Activated naive CD4-positive, alpha-beta T cell treated with anti-CD3 and anti-CD28 coated beads, Interleukin-2, amount 50 U/mL, for 24 hours (primary cell): Measurements from ENCODE around the gene MRFAP1.
A peak's percentile ranks its signal among the peaks of the same experiment; 100 is the strongest.

Experiments
- H3K27ac Mint-ChIP-seq: one replicate; pipeline ENCODE4 v1.8.0; 2021; ENCODE audit warnings: mild to moderate bottlenecking, mixed read lengths
- H3K27me3 Mint-ChIP-seq: one replicate; pipeline ENCODE4 v1.8.0; 2021; ENCODE audit warnings: mixed read lengths
- H3K36me3 Mint-ChIP-seq: one replicate; pipeline ENCODE4 v1.8.0; 2021; ENCODE audit warnings: mixed read lengths
- H3K4me1 Mint-ChIP-seq: one replicate; pipeline ENCODE4 v1.8.0; 2021; ENCODE audit warnings: mixed read lengths
- H3K4me3 Mint-ChIP-seq: one replicate; pipeline ENCODE4 v1.8.0; 2021; ENCODE audit warnings: mild to moderate bottlenecking, mixed read lengths
- H3K9me3 Mint-ChIP-seq: one replicate; pipeline ENCODE4 v1.8.0; 2021; ENCODE audit warnings: mixed read lengths

MRFAP1 gene

DNA sequence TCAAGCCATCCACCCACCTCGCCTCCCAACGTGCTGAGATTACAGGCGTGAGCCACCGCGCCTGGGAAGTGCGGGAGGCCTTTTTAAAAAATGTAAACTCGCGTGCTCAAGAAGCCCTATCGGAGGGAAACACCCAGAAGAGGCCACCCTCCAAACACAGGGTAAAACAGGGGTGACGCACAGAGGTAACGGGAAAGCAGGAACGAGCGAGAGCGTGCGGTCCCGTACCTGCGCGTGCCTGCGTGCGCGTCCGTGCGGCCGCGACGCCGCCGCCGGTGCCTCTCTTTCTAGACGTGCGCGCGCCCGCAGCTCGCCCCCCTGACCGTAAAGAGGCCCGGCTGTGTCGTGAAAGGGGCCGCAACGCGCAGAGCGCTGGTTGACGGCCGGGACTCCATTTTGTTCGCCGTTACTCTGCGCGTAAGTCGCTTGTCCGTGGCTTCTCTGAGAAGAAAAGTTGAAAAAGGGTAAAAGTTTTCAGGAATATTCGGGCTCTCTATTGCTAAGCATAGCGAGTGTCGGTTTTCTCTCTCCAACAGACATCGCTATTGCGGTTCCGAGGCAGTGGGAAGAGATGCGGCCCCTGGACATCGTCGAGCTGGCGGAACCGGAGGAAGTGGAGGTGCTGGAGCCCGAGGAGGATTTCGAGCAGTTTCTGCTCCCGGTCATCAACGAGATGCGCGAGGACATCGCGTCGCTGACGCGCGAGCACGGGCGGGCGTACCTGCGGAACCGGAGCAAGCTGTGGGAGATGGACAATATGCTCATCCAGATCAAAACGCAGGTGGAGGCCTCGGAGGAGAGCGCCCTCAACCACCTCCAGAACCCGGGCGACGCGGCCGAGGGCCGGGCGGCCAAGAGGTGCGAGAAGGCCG lies at the start of gene MRFAP1:
Gene MRFAP1, plus strand, starts transcription at position 394 of the 872 bp plus-strand sequence. Its CDS starts 178 bp downstream, at position 572.
- peaks cover 42% of the 10 kb centered on the region for H3K4me1 Mint-ChIP-seq
- H3K9me3 Mint-ChIP-seq: no peaks in the 10 kb centered on the region
- peaks cover 21% of the 10 kb centered on the region for H3K36me3 Mint-ChIP-seq
- H3K27me3 Mint-ChIP-seq: no peaks in the 10 kb centered on the region
- H3K4me3 Mint-ChIP-seq: peak within 1 kb of the TSS; percentile 100
- peak within 1 kb of the TSS; percentile 100 for H3K27ac Mint-ChIP-seq

DNA sequence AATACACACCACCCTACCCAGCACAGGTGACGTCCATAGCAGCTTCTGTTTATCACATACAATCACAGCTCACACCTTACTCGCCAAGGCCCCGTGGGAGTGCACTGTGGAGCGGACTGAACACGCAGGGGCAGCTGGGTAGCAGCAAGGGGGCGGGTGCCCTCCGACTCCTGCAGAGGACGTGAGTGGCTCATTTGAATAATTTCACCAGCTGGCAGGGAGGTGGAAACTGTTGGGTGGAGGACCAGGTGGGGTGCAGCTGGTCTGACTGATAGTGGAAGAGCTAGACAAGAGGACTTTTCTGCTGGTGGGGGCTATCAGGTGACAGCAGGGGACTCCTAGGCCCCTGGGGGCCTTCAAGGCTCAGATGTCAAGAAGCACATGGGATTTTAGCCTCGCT lies 49.2 kb upstream of the MRFAP1 start:
- Mint-ChIP-seq H3K27ac (no peak overlapping the region), H3K4me3 (no peak overlapping the region), H3K9me3 (no peaks in the 10 kb centered on the region), H3K36me3 (peaks cover 3% of the 10 kb centered on the region), H3K4me1 (no peaks in the 10 kb centered on the region), H3K27me3 (no peaks in the 10 kb centered on the region)

DNA sequence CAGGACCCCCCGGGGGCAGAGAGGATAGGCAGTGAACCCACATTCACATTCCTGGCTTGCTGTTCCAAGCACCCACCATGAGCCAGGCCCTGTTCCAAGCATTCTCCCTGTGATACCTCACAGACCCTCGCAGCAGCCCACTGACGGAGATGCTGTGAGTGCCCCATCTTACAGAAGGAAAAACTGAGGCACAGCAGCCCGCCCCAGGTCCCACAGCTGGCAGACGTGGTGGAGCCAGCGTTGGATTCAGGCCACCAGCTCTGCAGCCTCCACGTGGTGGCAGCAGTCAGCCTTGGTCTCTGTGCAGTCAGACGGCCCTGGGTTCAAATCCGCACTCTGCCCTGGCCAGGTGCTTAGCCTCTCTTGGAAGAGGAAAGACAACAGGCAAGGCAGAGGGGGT lies 48.7 kb upstream of the MRFAP1 start:
- H3K27me3 Mint-ChIP-seq: no peaks in the 10 kb centered on the region
- no peak overlapping the region for H3K27ac Mint-ChIP-seq
- no peaks in the 10 kb centered on the region for H3K9me3 Mint-ChIP-seq
- H3K4me1 Mint-ChIP-seq: no peaks in the 10 kb centered on the region
- no peak overlapping the region for H3K4me3 Mint-ChIP-seq
- peaks cover 3% of the 10 kb centered on the region for H3K36me3 Mint-ChIP-seq

DNA sequence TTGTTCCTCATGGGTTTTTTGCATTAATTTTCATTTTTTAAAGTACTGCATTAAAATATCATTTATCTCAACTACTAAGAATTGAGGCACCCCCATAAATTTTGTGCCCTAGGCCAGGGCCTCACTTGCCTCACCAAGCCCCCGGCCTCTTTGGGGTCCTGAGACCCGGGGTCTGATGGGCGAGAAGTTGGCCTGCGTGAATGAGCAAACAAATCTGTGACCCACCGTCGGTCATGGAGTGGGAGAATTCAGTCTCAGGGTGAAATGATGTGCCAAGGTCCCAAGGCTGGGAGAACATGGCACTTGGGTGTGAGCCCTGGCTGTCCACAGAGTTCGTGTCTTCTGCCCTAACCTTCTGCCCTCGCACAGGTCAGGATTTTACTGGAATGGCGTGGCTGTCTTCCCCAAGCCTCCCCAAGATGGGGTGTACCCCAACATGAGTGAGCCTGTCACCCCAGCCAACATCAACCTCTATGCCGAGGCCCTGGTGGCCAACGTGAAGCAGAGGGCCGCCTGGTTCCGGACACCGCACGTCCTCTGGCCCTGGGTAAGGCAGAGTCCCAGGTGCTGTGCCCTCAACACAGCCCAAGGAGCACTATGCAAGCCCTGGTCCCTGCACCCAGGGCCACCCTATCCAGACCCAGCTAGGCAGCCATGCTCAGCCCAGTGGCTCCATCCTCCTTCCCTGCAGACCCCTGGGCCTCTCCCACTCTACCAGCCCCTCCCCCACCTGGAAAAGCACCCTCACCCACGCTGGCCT lies 47.5 kb upstream of the MRFAP1 start:
- H3K27me3 Mint-ChIP-seq: no peaks in the 10 kb centered on the region
- no peaks in the 10 kb centered on the region for H3K9me3 Mint-ChIP-seq
- H3K4me1 Mint-ChIP-seq: no peaks in the 10 kb centered on the region
- no peak overlapping the region for H3K27ac Mint-ChIP-seq
- H3K36me3 Mint-ChIP-seq: peaks cover 3% of the 10 kb centered on the region
- H3K4me3 Mint-ChIP-seq: no peak overlapping the region

DNA sequence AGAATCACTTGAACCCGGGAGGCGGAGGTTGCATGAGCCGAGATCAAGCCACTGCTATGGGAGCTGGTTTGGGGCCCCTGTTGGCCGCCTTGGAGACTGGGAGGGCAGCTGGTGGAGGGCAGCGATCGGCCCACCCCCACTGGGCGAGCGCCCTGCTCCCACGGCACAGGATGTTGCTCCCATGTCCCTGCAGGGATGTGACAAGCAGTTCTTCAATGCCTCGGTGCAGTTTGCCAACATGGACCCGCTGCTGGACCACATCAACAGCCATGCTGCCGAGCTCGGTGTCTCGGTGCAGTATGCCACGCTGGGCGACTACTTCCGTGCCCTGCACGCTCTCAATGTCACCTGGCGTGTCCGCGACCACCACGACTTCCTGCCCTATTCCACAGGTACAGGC lies 46.1 kb upstream of the MRFAP1 start:
- H3K9me3 Mint-ChIP-seq: no peaks in the 10 kb centered on the region
- no peaks in the 10 kb centered on the region for H3K4me1 Mint-ChIP-seq
- H3K27ac Mint-ChIP-seq: no peak overlapping the region
- no peaks in the 10 kb centered on the region for H3K27me3 Mint-ChIP-seq
- no peak overlapping the region for H3K4me3 Mint-ChIP-seq
- peaks cover 3% of the 10 kb centered on the region for H3K36me3 Mint-ChIP-seq

DNA sequence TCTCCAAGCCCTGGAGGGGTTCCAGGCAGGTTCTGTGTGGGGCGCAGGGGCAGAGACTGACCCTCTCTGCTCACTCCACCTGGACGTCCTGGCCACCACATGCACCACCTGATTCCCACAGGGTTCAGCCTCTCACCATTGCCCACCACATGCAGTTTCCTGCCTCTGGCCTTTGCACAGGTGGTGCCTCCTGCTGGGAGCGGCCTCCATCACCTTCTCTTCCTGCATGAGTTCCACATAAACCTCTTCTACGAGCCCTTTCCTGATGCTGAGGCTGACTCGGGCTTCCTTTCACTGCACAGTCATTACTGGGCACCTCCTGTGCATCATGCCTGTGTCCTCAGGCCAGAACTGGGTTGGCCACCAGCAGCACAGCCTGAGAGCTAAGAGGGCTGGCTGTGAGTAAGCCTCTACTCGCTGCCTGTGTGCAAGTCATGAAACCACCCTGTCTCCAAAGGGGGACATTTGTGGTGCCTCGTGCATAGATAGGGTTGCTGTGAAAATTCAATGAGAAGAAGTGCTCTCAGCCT lies 45.6 kb upstream of the MRFAP1 start:
- no peak overlapping the region for H3K4me3 Mint-ChIP-seq
- no peak overlapping the region for H3K27ac Mint-ChIP-seq
- H3K4me1 Mint-ChIP-seq: no peaks in the 10 kb centered on the region
- no peaks in the 10 kb centered on the region for H3K9me3 Mint-ChIP-seq
- peaks cover 3% of the 10 kb centered on the region for H3K36me3 Mint-ChIP-seq
- H3K27me3 Mint-ChIP-seq: no peaks in the 10 kb centered on the region

DNA sequence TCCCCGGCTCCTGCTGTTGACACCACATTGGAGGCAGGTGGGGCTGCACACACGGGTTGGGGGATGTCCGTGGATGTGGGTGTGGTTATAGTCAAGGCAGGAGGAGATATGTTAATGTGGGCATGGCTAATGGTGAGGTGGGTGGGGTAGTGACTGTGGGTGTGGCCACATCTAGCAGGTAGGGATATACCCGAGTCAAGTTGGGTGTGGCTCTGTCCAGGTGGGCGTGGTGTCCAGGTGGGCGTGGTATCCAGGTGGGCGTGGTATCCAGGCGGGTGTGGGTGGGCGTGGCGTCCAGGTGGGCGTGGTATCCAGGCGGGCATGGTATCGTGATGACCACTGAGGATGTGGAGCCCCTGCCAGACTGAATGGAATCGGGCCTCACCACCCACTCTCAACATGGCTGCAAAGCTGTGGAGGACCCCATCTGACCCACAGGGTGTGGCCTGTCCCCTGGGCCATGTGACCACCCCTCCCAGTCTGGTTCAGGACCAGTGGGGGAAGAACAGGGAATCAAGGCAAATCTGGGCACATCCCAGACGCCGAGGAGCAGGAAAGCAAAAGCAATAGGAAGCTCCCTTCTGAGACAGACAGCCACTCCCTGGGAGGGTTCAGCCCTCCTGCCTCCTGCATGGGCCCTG lies 44.5 kb upstream of the MRFAP1 start:
- no peak overlapping the region for H3K27ac Mint-ChIP-seq
- H3K4me1 Mint-ChIP-seq: no peaks in the 10 kb centered on the region
- no peaks in the 10 kb centered on the region for H3K27me3 Mint-ChIP-seq
- peaks cover 3% of the 10 kb centered on the region for H3K36me3 Mint-ChIP-seq
- no peaks in the 10 kb centered on the region for H3K9me3 Mint-ChIP-seq
- no peak overlapping the region for H3K4me3 Mint-ChIP-seq

DNA sequence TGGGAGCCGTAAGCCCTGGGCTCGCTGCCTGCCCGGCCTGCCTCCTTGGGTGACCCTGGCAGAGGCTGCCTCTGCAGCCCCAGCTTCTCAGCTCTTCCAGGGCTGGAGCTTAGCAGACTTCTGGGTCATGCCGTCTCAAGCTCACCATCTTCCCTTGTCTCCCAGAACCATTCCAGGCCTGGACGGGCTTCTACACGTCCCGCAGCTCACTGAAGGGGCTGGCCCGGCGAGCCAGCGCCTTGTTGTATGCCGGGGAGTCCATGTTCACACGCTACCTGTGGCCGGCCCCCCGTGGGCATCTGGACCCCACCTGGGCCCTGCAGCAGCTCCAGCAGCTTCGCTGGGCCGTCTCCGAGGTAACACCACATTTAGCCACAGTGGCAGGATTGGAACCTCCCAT lies 43.5 kb upstream of the MRFAP1 start:
- no peaks in the 10 kb centered on the region for H3K4me1 Mint-ChIP-seq
- H3K4me3 Mint-ChIP-seq: no peak overlapping the region

DNA sequence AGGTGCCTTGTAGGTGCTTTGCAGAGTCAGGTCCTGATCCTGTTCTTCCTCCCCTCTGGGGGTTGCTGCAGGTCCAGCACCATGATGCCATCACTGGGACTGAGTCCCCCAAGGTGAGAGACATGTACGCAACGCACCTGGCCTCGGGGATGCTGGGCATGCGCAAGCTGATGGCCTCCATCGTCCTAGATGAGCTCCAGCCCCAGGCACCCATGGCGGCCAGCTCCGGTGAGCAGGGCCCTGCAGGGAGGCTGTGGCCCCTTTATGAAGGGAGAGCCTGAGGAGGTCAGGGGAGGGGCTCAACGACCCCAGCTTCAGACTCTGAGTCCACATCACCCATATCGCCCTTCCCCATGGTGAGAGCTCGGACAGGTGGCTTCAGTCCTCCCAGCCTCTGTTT lies 42.4 kb upstream of the MRFAP1 start:
- Mint-ChIP-seq H3K27me3 (no peaks in the 10 kb centered on the region), H3K4me3 (no peak overlapping the region), H3K9me3 (no peaks in the 10 kb centered on the region), H3K27ac (no peak overlapping the region), H3K36me3 (peaks cover 9% of the 10 kb centered on the region), H3K4me1 (no peaks in the 10 kb centered on the region)

More for the DNA sequence above, 43.5 kb upstream of the MRFAP1 start:
- peaks cover 3% of the 10 kb centered on the region for H3K36me3 Mint-ChIP-seq
- H3K27me3 Mint-ChIP-seq: no peaks in the 10 kb centered on the region
- no peak overlapping the region for H3K27ac Mint-ChIP-seq
- H3K9me3 Mint-ChIP-seq: no peaks in the 10 kb centered on the region

DNA sequence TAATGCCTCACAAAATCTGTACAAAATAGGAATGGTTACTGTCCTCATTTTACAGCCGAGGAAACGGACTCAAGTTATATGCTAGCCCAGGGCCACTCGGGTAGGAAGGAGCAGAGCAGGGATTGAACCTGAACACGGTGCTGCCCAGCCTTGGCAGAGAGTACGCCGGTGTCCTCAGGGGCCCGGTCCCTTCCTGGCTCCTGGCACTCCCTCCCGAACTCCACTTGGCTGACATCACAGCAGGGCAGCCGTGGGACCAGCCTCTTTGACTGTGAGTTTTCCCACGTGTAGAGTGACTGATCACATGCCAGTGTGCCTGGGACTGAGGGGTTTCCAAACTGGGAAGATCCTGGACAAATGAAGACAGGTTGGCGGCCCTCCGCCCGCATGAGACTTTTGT lies 41.8 kb upstream of the MRFAP1 start:
- Mint-ChIP-seq H3K27ac (no peak overlapping the region), H3K36me3 (peaks cover 12% of the 10 kb centered on the region), H3K9me3 (no peaks in the 10 kb centered on the region), H3K4me1 (no peaks in the 10 kb centered on the region), H3K4me3 (no peak overlapping the region), H3K27me3 (no peaks in the 10 kb centered on the region)

DNA sequence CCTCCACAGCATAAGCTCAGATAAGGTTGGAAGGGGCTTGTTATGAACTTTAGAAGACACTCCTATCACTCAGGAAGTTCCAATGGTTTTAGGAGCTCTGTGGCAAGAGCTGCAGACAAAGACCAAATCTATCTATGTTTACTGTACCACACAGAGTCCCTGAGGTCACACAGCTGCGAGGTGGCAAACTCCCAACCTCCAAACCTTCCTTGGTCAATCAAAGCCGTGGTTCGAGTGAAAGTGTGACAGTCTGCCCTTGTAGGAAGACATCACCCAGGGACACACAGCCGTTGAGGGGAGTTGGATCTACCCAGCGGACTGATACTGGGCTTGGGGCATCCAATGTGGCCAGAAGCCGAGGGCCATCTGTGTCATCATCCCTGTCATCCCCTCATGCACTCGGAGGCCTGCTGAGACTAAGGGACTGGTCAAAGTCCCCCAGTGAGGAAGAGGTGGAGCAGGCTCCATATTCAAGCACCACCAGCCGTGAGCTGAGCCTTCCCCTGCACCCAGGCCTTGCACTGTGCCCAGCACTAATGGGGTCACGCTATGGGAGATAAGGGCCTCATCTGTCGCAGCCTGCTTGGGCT lies 38.7 kb upstream of the MRFAP1 start:
- peaks cover 32% of the 10 kb centered on the region for H3K36me3 Mint-ChIP-seq
- no peaks in the 10 kb centered on the region for H3K27me3 Mint-ChIP-seq
- H3K4me1 Mint-ChIP-seq: no peaks in the 10 kb centered on the region
- H3K9me3 Mint-ChIP-seq: no peaks in the 10 kb centered on the region
- H3K4me3 Mint-ChIP-seq: no peak overlapping the region
- H3K27ac Mint-ChIP-seq: no peak overlapping the region

DNA sequence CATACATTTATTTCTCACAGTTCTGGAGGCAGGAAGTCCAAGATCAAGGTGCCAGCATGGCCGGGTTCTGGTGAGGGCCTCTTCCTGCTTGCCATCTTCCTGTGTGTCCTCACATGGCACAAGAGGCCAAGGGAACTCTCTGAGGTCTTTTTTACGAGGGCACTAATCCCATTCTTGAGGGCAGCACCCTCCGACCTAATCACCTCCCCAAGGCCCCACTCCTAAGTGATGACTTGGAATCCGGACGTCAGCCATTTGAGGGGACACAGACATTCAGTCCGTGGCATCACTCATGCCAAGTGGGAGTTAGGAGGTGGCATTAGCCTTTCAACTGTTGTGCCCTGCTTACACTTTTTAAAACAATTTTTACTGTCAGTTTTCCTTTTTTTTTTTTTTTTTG lies 38.2 kb upstream of the MRFAP1 start:
- no peaks in the 10 kb centered on the region for H3K9me3 Mint-ChIP-seq
- no peaks in the 10 kb centered on the region for H3K4me1 Mint-ChIP-seq
- peaks cover 36% of the 10 kb centered on the region for H3K36me3 Mint-ChIP-seq
- H3K27me3 Mint-ChIP-seq: no peaks in the 10 kb centered on the region
- no peak overlapping the region for H3K27ac Mint-ChIP-seq
- H3K4me3 Mint-ChIP-seq: no peak overlapping the region

DNA sequence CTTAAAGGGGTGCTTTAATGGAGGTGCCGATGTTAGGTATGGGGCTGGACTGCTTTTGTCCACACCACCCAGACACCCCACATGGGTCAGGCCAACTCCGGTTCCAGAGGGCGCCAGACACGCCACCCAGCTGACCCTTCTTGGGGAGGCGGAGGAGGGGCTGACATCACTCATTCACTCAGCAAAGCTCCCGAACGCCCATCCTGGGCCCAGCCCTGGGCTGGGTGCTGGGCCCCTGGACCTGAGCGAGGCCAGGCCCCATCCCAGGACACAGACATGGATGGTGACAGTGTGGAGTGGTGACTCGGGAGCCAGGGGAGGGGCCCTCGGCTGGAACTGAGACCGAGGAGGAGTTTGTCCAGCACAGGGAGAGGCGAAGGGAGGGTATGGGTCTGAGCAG lies 37.4 kb upstream of the MRFAP1 start:
- Mint-ChIP-seq H3K4me1 (no peaks in the 10 kb centered on the region), H3K9me3 (no peaks in the 10 kb centered on the region), H3K4me3 (no peak overlapping the region), H3K27me3 (no peaks in the 10 kb centered on the region), H3K27ac (no peak overlapping the region), H3K36me3 (peaks cover 41% of the 10 kb centered on the region)

DNA sequence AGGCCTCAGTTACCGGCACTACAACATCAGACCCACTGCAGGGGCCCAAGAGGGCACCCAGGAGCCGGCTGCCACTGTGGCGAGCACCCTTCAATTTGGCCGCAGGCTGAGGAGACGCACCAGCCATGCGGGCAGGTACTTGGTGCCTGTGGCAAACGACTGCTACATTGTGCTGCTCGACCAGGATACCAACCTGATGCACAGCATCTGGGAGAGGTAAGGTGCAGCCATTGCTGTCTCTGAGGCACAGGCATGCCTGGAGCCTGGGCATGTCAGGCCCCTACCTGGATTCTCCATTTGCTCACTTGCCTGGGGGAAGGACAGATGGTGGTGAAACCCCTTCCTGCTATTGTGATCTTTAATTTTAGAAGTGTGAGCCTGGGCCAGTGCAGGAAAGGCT lies 35.4 kb upstream of the MRFAP1 start:
- Mint-ChIP-seq H3K27me3 (no peaks in the 10 kb centered on the region), H3K27ac (no peak overlapping the region), H3K4me1 (no peaks in the 10 kb centered on the region), H3K4me3 (no peak overlapping the region), H3K9me3 (no peaks in the 10 kb centered on the region), H3K36me3 (peaks cover 41% of the 10 kb centered on the region)

DNA sequence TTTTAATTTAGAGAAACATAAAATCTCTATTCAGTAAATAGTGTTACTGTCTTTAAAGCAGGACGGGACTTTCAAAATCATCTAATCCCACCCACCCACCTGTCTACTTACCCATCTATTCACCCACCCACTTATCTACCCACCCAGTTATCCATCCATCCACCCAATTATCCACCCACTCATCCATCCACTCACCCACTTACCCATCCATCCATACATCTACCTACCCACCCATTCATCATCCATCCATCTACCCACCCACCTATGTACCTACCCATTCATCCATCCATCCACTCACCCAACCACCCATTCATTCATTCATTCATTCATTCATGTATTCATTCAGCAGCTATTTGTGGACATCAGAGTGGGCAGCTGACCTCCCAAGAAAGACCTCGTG lies 34.9 kb upstream of the MRFAP1 start:
- Mint-ChIP-seq H3K4me1 (no peaks in the 10 kb centered on the region), H3K9me3 (no peaks in the 10 kb centered on the region), H3K36me3 (peaks cover 41% of the 10 kb centered on the region), H3K27me3 (no peaks in the 10 kb centered on the region), H3K27ac (no peak overlapping the region), H3K4me3 (no peak overlapping the region)
